Stimulated activated CD4-positive, alpha-beta T cell treated with anti-CD3 and anti-CD28 coated beads, TNF-alpha, amount 100 ng/mL, for 4 hours (primary cell): ENCODE results near the gene SYK.
"Not testable (repeated sequence)": the region's sequence is repeated elsewhere in the genome, so short reads cannot be mapped to it uniquely, and the experiment has no call there.

Experiments used
- DNase-seq, 3 experiments: peaks; one replicate each; pipeline ENCODE4 v3.0.0-alpha.2; 2020; ENCODE audit warnings: low read depth in 3 of 3

Gene SYK

GRCh38 chr9:90801241-90801972 lies at the start of gene SYK:
SYK (plus strand) TSS chr9:90801819; CDS start chr9:90843899, 42,080 bp downstream.
- DNase-seq: no peak

- peak; percentile 24 to 35 (median 25) for DNase-seq
Observed at GRCh38 chr9:90755514-90756371, 45.9 kb upstream of the SYK start.

- not testable (repeated sequence) for DNase-seq
Observed at GRCh38 chr9:90760577-90760976, 41.0 kb upstream of the SYK start.

GRCh38 chr9:90766731-90767130 lies 34.9 kb upstream of the SYK start:
- DNase-seq: no peak

GRCh38 chr9:90767523-90768100 lies 34.0 kb upstream of the SYK start:
- DNase-seq: no peak

- no peak for DNase-seq
Observed at GRCh38 chr9:90770182-90770738, 31.4 kb upstream of the SYK start.

- no peak for DNase-seq
Observed at GRCh38 chr9:90770927-90771326, 30.7 kb upstream of the SYK start.

- DNase-seq: no peak
Observed at GRCh38 chr9:90772386-90772785, 29.2 kb upstream of the SYK start.

- no peak for DNase-seq
Observed at GRCh38 chr9:90773617-90774016, 28.0 kb upstream of the SYK start.

GRCh38 chr9:90774071-90774470 lies 27.5 kb upstream of the SYK start:
- DNase-seq: no peak

GRCh38 chr9:90774682-90775081 lies 26.9 kb upstream of the SYK start:
- no peak for DNase-seq

GRCh38 chr9:90775657-90776056 lies 26.0 kb upstream of the SYK start:
- DNase-seq: no peak

- no peak for DNase-seq
Observed at GRCh38 chr9:90778746-90779145, 22.9 kb upstream of the SYK start.

- no peak for DNase-seq
Observed at GRCh38 chr9:90783552-90783951, 18.1 kb upstream of the SYK start.

GRCh38 chr9:90783964-90784363 lies 17.7 kb upstream of the SYK start:
- DNase-seq: no peak

- no peak for DNase-seq
Observed at GRCh38 chr9:90787771-90788460, 13.7 kb upstream of the SYK start.

GRCh38 chr9:90788527-90788926 lies 13.1 kb upstream of the SYK start:
- DNase-seq: not testable (repeated sequence)

- DNase-seq: no peak
Observed at GRCh38 chr9:90789408-90789807, 12.2 kb upstream of the SYK start.

GRCh38 chr9:90789862-90790261 lies 11.8 kb upstream of the SYK start:
- DNase-seq: no peak

GRCh38 chr9:90793024-90793423 lies 8.6 kb upstream of the SYK start:
- not testable (repeated sequence) for DNase-seq

GRCh38 chr9:90793729-90794128 lies 7.9 kb upstream of the SYK start:
- DNase-seq: no peak

- DNase-seq: no peak
Observed at GRCh38 chr9:90795084-90795483, 6.5 kb upstream of the SYK start.
